GM19025 (cell line): ENCODE measurements around the gene KLHL8.
A peak's percentile ranks its signal among the peaks of the same experiment; 100 is the strongest.

Experiments used
- ATAC-seq: cut with Tn5 transposase; IDR thresholded peaks from one replicate; pipeline ENCODE4 v1.9.1; 2021; ENCODE audit warnings: mild to moderate bottlenecking, low read depth, moderate library complexity; ENCODE audit not compliant: unreplicated experiment

KLHL8 gene

DNA sequence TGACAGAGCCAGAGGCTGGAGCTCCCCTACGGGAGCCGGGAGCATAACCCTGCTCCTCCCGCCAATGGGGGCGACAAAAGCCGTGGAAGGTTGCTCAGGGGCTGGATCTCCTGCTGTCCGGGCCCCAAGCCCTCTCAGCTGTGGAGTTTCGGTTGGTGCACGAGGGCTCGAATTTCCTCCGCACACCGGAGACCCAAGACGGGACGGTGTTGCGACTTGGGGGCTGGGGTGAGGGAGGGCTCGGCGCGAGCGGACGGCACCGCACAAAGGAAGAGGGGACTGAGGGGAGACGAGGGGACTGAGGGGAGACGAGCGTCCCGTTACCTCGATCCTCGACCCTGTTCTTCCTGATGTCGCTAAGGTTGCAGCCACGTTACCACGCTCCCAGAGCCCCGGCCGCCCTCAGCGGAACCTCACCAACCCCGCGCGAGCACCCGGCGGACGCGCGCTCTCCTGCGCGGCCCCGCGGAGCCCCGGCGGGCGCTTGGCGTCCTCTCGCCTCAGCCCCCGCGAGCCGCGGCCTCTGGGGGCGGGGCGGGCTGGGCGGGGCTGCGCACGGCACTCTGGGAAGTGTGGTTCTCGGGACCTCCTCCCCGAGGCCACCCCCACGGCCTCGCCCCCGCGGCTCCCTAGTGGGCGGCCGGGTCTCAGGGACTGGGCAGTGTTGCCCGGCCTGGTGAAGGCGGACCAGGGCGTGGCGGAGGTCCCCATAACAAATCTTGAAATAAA is at the start of gene KLHL8:
Gene KLHL8 (minus strand): TSS at position 525 of the 729 bp plus-strand sequence. CDS start 25,079 bp downstream, outside the sequence.
- ATAC-seq = peak; percentile 93

DNA sequence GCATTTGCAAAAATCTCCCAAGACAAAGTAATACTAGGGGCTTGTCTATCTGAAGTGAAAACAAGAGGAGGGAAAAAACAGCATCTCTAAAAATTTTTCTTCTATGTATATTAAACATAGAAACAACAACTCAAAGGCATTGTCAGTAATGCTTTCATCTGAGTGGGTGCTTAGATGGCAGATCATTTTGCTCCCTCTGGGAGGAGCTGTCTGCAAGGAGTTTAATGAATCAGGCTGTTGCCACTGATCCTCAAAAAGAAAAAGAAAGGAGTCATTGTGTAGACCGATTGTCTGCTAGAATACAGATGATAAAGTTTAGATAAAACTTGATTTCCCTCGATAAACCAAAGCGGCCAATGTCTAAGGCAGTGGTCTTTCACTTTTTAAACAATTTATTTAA is 49.7 kb upstream of the KLHL8 start:
- ATAC-seq = no peak

DNA sequence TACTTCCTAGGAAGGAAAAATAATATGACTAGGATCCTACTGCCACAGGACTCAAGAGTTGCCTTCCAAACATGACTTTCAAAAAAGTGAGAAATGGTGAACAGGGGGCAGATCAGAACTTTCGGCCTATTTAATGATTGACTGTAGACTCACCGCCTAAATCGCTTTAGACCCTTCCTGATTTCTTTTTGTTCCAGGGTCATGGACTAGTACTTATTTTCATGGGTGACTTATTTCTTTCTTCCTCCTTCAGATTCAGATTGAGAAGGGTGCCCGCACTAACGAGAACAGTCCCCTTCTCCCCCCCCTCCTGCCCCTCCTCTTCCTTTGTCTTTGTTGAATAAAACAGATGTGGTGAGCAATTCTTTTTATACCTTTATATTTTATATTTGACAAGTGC is 48.0 kb upstream of the KLHL8 start:
- no peak for ATAC-seq

DNA sequence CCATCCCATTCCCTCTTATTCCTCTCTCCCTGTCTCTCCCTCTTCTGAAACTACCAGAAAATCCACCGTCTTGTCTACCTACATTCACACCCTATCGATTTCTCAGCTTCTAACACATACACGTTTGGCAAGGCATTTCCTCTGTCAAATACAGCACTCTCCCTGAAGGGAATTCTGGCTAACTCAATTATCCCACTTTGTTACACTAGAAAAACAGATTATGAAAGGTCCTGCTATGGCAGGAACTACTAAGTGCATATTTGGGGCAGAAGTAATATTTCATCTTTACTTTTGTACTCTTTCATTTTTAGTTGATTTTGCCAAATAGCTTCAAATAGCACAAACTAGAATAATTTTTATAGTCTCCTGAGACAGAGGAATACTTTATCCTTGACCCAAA is 46.6 kb upstream of the KLHL8 start:
- no peak for ATAC-seq

GRCh38 chr4:87262886-87263285 is 42.5 kb upstream of the KLHL8 start:
- no peak for ATAC-seq

- no peak for ATAC-seq
Measured at GRCh38 chr4:87260477-87260876, 40.1 kb upstream of the KLHL8 start.

GRCh38 chr4:87258677-87259076 is 38.3 kb upstream of the KLHL8 start:
- ATAC-seq = no peak

GRCh38 chr4:87257523-87257922 is 37.1 kb upstream of the KLHL8 start:
- ATAC-seq = no peak

DNA sequence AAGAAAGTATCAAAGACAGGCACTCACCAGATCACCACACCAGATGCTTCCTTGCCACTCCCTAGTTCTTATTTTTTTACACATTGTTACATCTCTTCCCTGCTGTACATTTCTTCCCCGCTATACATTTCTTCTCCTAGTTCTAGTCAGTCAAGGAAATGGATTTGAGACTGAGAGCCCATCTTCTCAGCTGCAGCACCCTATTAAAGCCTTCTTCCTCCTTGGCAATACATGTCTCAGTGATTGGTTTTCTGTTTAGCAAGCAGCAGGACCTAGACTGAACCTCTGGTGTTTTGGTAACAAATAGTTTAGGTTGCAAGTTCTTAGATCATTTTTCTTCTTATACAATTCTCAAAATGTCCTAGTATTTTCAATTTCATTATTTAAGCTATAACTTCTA is 35.3 kb upstream of the KLHL8 start:
- no peak for ATAC-seq

GRCh38 chr4:87251106-87251505 is 30.7 kb upstream of the KLHL8 start:
- ATAC-seq = no peak

DNA sequence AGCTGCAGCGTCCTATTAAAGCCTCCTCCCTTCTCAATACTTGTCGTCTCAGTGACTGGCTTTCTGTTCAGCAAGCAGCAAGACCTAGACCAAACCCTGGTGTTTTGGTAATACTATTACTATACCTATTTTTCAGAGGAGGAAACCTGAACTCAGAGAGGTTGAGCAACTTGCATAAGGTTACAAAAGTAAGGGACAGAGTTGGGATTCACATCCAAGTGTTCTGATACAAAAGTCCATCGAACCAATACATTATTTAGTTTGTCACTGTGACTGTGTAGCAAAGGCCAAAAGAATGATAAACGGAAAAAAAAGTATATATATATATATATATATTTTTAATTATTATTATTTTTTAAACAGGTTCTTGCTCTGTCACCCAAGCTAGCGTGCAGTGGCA is 29.9 kb upstream of the KLHL8 start:
- ATAC-seq = no peak

GRCh38 chr4:87249332-87250019 is 29.1 kb upstream of the KLHL8 start:
- ATAC-seq = no peak

DNA sequence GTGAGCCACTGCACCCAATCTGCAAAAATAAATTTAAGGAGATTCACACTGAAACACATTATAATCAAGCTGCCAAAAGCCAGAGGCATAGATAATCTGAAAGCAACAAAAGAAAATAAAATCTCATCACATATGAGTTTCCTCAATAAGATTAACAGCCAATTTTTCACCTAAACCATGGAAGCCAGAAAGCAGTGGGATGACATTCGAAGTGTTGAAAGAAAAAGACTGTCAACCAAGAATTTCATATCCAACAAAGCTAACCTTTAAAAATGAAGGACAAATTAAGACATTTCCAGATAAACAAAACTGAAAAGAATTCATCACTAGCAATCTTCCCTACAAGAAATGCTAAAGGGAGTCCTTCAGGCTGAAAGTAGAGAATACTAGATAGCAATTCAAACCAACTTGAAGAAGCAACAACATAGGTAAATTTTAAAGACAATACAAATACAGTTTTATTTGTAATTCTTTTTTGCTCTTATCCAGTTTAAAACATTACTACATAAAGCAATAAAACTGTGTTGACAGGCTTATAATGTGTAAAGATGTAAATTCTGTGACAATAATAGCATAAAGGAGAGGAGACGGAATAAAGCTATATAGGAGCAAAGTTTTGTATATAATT is 23.1 kb upstream of the KLHL8 start:
- no peak for ATAC-seq

DNA sequence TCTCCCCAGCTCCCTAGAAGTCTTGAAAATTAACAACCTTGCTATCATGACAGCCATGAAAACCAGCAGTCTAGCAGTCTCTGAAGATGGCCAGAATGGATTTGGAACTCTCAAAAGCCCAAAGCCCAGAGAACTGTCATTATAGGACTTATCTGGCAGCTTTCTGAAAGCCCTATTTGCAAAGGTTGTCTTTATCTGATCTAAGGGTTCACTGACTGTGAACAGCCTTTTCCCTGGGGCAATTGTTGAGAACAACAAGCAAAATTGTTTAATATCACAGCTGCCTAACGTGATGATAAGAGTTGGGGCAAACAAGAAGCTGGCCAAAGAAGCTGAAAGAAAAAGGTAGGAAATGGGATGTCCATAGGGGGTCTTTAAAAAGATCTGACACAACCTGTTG is 20.9 kb upstream of the KLHL8 start:
- ATAC-seq = no peak

DNA sequence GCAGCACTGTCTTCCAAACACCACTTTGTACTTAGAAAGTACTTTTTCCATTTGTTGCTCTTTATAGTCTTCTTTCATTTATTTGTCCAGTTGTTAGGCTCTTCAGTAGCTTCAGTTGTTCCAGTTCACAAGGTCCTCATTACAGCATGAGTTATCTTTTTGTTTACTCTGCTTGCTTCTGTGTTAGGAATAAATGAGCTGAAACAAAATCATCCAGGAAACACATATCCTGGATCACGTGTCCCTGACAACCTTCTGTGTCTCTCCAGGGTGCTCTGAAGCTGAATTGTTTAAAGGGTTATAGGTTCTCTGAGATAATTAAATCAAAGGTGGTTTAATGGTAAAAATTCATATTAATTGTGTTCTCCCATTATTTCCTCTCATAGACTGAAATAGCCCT is 19.9 kb upstream of the KLHL8 start:
- ATAC-seq = no peak

DNA sequence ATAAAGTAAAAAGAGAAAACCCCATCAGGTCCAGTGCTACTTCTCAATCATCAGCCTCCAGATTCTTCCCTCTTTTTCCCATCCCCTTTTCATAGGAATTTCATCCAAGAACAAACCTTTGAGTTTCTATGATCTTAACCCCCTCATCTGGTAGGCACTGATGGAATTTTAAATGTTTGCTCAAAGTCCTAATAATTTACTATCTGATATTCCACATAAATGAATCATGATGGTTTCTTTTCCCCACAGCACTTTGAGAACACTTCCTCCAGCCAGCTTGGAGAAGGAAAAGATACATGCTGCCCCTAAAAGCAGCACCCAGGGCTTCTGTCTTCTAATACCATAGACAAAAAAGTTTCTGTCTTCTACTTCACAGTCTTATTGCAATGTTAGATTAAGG is 19.4 kb upstream of the KLHL8 start:
- no peak for ATAC-seq

GRCh38 chr4:87239194-87239593 is 18.8 kb upstream of the KLHL8 start:
- ATAC-seq = no peak

- ATAC-seq = no peak
Measured at GRCh38 chr4:87236861-87237260, 16.4 kb upstream of the KLHL8 start.

GRCh38 chr4:87235020-87235671 is 14.7 kb upstream of the KLHL8 start:
- ATAC-seq = no peak

- ATAC-seq = no peak
Measured at GRCh38 chr4:87232216-87232615, 11.8 kb upstream of the KLHL8 start.

- no peak for ATAC-seq
Measured at GRCh38 chr4:87230806-87231205, 10.4 kb upstream of the KLHL8 start.
